Measurements from ENCODE around the gene USP33.

- no peak for TF ChIP-seq CTCF (IDR thresholded peaks at IDR 0.05; ENCODE audit: insufficient read depth, low read length, poor library complexity, severe bottlenecking)
- TF ChIP-seq EZH2phosphoT487 (conservative IDR thresholded peaks at IDR 0.05; ENCODE audit: low read length) = no peak
Observed at GRCh38 chr1:77661696-77662095, 98.0 kb downstream of the USP33 start.
